Fibroblast of pulmonary artery (primary cell): Measurements from ENCODE around the gene HABP2.

ENCODE experiments used
- DNase-seq: peaks from one replicate; pipeline ENCODE4 v3.0.0-alpha.2; 2010; ENCODE audit warnings: low read depth
- H3K4me3 ChIP-seq: replicated peaks from 2 replicates; pipeline ENCODE4 v1.5.1; 2011; ENCODE audit warnings: low read depth, mild to moderate bottlenecking, control low read depth, low read length, moderate library complexity
- TF ChIP-seq, protein P1 (sequence below): IDR thresholded peaks from 2 replicates; pipeline ENCODE4 v1.5.1; 2011; ENCODE audit warnings: mild to moderate bottlenecking, control low read depth, low read length, inconsistent platforms; ENCODE audit errors: missing control alignments

The HABP2 gene

DNA sequence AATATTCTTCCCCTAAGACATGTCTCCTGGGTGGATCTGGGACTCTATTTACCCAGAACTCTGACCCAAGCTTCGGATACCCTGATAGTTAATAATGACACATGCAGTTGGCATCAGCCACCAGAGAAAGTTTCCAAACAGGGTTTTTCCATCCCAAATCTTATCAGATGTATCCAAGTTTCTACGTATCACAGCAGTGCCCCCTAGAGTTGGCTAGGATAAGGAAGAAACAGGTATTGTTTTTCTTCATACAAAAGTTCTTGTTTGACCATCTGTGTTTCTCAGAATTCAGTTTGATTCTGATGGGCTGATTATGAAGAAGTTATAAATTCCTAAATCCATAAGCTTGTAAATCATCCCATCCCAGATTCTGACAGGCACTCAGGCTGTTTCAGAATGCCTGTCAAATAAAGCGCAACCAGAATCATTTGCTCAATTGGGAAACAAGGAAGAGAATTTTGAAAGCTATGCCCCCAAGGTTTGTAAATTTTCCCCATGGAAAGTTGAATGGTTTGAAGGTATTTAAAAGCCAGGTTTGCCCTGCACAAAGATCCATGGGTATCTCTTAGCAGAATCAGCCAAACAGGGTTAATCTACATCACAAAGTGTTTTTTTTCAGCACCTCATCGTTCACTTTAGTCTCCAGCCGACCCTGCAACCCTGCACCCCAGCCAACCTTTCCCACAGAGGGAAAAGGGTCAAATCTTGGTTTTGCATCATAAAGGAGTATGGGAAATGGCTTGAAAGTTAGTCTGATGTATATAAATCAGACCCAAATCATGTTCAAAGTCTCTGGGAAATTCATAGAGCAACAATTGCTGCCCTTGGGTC is 63.6 kb downstream of the HABP2 start:
- DNase-seq, result peak; percentile 2
- TF ChIP-seq, protein P1, sequence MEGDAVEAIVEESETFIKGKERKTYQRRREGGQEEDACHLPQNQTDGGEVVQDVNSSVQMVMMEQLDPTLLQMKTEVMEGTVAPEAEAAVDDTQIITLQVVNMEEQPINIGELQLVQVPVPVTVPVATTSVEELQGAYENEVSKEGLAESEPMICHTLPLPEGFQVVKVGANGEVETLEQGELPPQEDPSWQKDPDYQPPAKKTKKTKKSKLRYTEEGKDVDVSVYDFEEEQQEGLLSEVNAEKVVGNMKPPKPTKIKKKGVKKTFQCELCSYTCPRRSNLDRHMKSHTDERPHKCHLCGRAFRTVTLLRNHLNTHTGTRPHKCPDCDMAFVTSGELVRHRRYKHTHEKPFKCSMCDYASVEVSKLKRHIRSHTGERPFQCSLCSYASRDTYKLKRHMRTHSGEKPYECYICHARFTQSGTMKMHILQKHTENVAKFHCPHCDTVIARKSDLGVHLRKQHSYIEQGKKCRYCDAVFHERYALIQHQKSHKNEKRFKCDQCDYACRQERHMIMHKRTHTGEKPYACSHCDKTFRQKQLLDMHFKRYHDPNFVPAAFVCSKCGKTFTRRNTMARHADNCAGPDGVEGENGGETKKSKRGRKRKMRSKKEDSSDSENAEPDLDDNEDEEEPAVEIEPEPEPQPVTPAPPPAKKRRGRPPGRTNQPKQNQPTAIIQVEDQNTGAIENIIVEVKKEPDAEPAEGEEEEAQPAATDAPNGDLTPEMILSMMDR, result peak; percentile 28

DNA sequence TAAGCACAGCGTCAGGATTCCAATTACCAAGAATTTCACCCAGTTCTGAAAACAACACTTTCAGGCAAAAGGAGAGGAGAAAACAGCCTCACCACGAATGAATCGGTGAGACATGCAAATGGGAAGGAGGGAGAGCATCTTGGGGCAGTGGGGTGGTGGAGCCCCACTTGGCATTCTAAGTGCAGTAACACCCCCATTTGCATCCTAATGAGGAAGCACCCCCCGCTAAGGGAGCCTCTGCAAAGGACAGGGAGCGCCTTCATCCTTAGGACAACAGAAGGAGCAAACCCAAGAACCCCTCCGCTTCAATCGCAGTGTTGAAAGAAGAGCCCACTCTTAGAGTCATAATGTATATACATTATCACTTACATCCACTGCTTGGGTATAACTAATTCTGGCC is 64.2 kb downstream of the HABP2 start:
- no peak for DNase-seq
- TF ChIP-seq, protein P1, result no peak
- H3K4me3 ChIP-seq, result no peak overlapping the region

More for the DNA sequence above, 63.6 kb downstream of the HABP2 start:
- H3K4me3 ChIP-seq, result no peak overlapping the region

GRCh38 chr10:113618338-113618737 is 65.5 kb downstream of the HABP2 start:
- no peak overlapping the region for H3K4me3 ChIP-seq
- DNase-seq, result no peak
- TF ChIP-seq, protein P1, result no peak

- no peak overlapping the region for H3K4me3 ChIP-seq
- TF ChIP-seq, protein P1, result no peak
- DNase-seq, result no peak
These were observed 66.5 kb downstream of the HABP2 start for GRCh38 chr10:113619401-113619800.

DNA sequence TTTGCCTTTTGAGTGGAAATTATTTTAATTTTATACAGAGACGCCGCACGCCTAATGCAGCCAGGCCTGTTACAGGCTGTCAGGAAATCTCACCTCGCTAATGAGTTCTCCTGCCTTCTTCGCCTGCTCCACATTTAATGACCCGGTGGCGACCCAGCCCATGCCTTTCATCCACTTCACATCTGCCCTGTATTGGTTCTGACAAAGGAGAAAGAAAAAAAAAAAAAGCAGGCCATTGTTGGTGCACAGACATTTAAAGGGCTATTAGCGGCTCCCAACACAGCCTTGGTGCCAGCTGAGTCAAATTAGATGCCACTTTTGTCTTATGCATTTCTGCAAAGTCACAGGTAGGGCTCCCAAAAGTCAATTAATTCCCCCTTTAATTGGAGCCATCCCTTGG is 67.7 kb downstream of the HABP2 start:
- TF ChIP-seq, protein P1, result no peak
- H3K4me3 ChIP-seq, result no peak overlapping the region
- no peak for DNase-seq

DNA sequence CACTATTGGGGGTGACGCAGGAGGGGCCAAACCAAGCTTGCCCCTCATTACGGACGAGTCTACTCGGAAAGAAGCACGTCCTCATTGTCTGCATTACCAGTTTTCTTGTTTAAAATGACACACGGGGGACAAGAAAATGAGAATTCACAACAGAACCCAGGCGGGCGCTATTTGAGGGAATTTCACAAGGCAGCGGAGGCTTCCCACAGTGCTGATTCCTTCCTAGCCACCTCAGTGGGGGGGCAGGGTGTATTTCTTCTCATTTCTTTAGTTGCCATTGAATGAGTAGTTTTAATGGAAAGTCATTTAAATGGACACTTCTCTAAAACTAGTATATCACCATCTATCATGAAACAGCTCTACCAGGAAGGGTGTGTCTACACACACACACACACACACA is 68.1 kb downstream of the HABP2 start:
- no peak for DNase-seq
- H3K4me3 ChIP-seq, result no peak overlapping the region
- TF ChIP-seq, protein P1, result no peak

- no peak overlapping the region for H3K4me3 ChIP-seq
- no peak for DNase-seq
- TF ChIP-seq, protein P1, result no peak
These were observed 68.9 kb downstream of the HABP2 start for GRCh38 chr10:113621799-113622198.
